HEK293T (cell line): ENCODE measurements around the gene STEAP3.

Experiments
- ARNT ChIP-seq: fragments of 450-650 bp; IDR thresholded peaks from 2 replicates; pipeline ENCODE4 v1.6.1; 2017; ENCODE audit warnings: mild to moderate bottlenecking
- FOXA1 ChIP-seq: fragments of 450-650 bp; IDR thresholded peaks from 2 replicates; pipeline ENCODE4 v1.6.1; 2016; ENCODE audit warnings: mild to moderate bottlenecking
- FOXK2 ChIP-seq: fragments of 450-650 bp; IDR thresholded peaks from 2 replicates; pipeline ENCODE4 v1.6.1; 2016; ENCODE audit warnings: mild to moderate bottlenecking
- ZNF384 ChIP-seq: fragments of 450-650 bp; IDR thresholded peaks from 2 replicates; pipeline ENCODE4 v1.6.1; 2016
- TF ChIP-seq, protein P1 (sequence below): fragments of 450-650 bp; IDR thresholded peaks from 2 replicates; pipeline ENCODE4 v1.6.1; 2016

DNA sequence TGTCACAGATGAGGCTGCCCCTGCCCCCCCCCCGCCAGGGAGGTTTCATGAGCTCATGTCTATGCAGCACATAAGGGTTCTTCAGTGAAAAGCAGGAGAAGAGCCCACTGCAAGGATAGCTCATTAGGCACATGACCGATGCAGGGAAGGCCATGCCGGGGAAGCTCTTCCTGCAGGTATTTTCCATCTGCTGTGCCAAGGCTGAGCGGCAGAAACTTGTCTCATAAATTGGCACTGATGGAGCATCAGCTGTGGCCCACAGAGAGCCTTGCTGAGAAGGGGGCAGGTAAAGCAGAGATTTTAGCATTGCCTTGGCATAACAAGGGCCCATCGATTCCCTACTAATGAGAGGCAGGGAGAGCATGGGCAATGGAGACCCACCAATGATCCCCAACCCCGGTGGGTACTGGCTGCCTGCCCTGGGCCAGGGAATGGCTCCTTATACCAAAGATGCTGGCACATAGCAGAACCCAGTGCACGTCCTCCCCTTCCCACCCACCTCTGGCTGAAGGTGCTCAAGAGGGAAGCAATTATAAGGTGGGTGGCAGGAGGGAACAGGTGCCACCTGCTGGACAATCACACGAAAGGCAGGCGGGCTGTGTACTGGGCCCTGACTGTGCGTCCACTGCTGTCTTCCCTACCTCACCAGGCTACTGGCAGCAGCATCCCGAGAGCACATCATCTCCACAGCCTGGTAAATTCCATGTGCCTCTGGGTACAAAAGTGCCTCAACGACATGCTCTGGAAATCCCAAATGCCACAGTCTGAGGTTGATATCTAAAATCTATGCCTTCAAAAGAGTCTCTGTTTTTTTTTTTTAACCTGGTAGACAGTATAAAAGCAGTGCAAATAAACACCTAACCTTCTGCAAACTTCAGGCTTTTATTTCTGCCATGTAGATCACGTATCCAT lies 41.4 kb downstream of the STEAP3 start:
- TF ChIP-seq ARNT, result no peak
- TF ChIP-seq ZNF384, result no peak
- TF ChIP-seq FOXA1, result no peak
- no peak for TF ChIP-seq FOXK2
- TF ChIP-seq, protein P1, sequence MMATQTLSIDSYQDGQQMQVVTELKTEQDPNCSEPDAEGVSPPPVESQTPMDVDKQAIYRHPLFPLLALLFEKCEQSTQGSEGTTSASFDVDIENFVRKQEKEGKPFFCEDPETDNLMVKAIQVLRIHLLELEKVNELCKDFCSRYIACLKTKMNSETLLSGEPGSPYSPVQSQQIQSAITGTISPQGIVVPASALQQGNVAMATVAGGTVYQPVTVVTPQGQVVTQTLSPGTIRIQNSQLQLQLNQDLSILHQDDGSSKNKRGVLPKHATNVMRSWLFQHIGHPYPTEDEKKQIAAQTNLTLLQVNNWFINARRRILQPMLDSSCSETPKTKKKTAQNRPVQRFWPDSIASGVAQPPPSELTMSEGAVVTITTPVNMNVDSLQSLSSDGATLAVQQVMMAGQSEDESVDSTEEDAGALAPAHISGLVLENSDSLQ, result no peak
